GM20431 (cell line): Measurements from ENCODE around the gene ATP2A3.

Experiments used
- in situ Hi-C: fragments of 300-500 bp; cut with MseI, MboI; formaldehyde crosslinking; loops from one replicate; pipeline ENCODE4 v1.15.0; 2020; ENCODE audit warnings: low sequenced_read_pairs; ENCODE audit not compliant: unreplicated experiment

ATP2A3 gene

DNA sequence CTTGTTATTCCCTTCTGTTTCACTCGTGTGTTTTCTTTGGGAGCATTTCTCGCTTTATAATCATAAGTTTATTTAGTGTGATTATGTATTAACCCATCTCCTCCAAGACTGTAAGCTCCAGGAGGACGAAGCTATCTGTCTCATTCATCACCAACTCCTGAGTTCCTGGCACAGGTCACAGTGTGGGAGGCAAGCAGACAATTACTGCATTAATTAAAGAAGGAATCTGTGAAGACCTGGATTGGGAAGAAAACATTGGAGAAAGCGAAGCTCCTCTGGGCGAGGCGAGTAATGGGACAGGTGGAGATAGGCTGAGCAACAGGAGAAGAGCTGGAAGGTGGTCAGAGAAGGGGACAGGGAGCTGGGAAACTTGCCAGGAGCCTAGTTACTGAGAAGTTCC is 63.6 kb downstream of the ATP2A3 start:
- in situ Hi-C loops, result no loop called here

DNA sequence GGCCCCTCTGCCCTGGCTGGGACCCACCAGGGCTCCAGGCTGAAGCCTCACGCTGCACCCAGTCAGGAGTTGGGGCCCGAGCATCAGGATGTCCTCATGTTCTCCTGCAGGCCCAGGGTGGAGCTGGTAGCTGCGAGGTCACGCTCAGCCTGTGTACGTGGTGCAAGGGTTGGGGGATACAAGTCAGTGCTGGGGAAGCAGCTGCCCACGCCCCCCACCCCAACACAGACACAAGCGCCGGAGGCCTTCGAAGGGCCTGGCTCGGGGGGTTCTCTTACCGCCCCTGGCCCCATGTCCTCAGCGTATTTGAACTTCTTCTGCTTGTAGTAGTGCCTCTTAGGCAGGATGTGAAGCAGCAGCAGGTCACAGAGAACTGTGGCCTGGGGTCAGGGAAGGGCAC is 66.5 kb downstream of the ATP2A3 start:
- in situ Hi-C loops, result no loop called here

DNA sequence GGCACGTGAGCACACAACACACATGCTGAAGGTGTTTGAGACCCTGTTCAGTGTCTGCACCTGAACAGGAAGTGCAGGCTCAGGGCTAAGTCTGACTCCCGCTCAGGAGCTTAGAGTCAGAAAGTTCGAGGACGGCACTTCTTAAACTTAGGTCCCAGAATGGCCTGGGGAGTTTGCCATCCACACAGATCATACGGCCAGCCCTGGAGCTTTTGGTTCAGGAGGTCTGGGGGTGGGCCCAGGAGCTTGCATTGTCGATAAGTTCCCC is 67.3 kb downstream of the ATP2A3 start:
- in situ Hi-C loops, result no loop called here

GRCh38 chr17:3896108-3896967 is 67.9 kb downstream of the ATP2A3 start:
- in situ Hi-C loops, result no loop called here

DNA sequence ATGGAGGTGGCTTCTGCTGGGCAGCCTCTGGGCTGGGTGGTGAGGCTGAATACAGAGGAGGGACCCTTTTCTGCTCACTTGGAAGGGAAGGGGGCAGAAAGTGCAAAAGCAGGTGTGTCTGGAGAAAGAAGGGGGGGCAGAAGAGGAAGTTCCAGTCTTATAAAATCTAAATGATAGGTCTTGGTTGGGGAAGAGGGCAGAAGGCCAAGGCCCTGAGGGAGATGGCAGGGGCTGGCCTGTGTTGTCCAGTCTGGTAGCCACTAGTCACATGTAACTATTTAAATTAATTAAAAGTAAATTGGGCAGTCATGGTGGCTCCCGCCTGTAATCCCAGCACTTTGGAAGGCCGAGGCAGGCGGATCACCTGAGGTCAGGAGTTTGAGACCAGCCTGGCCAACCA is 68.9 kb downstream of the ATP2A3 start:
- in situ Hi-C loops, result no loop called here

GRCh38 chr17:3894911-3895343 is 69.3 kb downstream of the ATP2A3 start:
- in situ Hi-C loops, result no loop called here

- in situ Hi-C loops, result no loop called here
Observed at GRCh38 chr17:3894188-3894587, 70.0 kb downstream of the ATP2A3 start.

DNA sequence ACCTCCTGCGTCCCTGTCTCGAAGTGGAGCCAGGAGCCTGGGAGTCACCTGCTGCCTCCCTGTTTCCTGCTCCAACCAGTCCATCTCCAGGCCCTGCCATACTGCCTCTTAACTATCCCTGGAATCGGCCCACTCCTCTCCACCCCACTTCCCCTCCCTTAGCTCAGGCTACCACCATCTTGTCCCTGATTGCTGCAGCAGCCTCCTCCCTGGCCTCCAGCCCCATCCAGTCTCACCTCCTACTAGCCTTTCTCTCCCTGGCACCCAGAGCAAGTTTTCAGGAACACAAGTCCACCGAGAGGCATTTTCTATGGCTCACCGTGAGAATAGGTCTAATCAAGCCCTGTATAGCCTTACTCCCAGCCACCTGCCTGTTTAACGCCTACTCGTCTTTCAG is 70.5 kb downstream of the ATP2A3 start:
- in situ Hi-C loops, result no loop called here

DNA sequence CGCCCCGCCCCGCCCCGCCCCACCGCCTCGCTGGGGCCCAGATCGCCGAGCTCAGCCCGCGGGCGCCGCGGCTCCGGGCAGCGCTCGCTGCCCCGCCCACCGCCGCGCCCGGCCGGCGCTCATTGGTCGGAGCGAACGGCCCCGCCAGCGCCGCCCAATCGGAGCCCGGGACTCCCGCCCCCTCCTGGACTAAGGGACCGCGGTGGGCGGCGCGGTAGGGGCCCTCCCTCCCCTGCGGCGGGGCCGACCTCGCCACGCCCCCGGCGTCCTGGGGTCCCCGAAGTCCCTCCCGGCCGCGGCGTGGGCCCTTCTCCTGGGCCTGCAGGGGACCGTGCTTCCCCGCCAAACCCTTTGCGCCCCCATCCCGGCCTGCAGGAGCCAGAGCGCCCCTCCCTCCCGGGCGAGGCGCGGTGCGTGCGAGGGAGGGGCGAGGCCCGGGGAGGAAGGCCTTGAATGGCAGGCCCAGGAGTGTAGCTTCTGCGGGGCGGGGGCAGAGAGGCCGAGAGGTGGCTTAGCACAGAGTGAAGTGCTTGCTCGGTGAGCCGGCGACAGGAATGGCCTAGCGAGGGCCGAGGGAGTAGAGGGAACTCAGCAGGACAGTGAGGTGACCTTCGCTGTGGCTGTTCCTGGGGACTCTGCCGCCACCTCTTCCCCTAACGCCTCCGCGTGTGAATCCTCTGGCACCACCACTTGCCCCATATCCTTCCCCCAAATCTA is 71.1 kb downstream of the ATP2A3 start, which contains the start of gene CAMKK1:
CAMKK1 (minus strand) TSS at position 51 of the 717 bp plus-strand sequence. CDS start 7,366 bp downstream, outside the sequence.
- in situ Hi-C loops, result no loop called here

DNA sequence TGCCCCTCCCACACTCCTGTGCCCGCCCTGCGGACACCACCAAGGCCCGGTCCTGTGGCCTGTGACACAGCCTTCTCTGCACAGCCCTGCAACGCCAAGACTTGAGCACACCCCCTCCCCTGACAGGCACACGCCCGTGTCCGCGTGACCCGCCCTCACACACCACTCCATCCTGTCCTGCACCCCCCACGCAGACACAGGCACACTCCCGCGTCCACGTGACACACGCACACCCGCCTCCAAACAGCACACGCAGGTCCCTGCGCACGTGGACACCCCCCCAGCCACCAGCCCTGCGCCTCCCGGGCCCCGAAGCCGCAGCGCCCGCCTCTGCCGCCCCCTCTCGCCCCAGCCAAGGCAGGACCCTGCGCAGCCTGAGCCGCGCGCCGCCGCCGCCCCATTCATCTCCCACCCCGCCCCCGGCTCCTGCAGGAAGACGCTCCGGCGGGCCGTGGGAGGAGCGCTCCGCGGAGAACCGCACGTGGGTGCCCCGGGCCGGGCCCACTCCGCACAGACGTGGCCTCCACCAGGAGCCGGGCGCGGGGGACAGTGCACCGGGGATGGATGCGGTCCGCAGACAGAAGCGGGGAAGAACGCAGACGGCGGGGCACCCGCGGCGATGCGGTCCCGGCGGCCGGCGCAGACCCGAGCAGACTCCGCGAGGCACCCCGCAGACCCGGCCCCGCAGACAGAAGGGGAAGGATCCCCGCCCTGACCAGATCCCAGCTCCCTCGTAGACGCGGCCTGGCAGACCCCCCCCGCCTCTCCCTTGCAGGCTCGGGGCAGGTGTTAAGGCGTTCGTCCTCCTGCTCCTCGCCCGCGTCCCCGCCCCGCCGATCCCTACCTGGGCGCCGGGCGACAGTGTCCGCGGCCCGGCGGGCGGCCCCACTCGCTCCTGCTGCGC is 71.9 kb downstream of the ATP2A3 start:
- in situ Hi-C loops, result no loop called here

DNA sequence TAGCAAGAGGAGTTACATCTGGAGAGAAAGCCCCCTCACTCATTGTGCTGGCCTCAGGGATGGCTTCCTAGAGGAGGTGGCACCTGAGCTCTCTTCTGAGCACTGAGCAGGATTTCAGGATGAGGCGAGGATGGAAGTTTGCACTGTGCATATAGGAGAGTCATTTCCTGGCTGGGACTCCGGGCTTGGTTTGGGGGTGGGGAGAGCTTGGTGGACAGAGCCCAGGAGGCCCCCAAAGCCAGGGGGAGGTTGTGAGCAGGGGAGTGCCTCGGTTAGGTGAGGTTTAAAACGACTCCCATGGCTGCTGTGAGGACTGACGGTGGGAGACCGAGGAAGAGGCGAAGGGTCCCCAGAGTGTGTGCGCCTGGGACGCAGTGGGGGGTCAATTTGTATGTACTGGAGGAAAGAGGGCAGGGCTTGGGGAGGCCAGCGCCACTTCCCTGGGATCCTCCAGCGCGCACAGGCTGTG is 72.6 kb downstream of the ATP2A3 start:
- in situ Hi-C loops, result no loop called here

GRCh38 chr17:3890878-3891219 is 73.4 kb downstream of the ATP2A3 start:
- in situ Hi-C loops, result no loop called here

DNA sequence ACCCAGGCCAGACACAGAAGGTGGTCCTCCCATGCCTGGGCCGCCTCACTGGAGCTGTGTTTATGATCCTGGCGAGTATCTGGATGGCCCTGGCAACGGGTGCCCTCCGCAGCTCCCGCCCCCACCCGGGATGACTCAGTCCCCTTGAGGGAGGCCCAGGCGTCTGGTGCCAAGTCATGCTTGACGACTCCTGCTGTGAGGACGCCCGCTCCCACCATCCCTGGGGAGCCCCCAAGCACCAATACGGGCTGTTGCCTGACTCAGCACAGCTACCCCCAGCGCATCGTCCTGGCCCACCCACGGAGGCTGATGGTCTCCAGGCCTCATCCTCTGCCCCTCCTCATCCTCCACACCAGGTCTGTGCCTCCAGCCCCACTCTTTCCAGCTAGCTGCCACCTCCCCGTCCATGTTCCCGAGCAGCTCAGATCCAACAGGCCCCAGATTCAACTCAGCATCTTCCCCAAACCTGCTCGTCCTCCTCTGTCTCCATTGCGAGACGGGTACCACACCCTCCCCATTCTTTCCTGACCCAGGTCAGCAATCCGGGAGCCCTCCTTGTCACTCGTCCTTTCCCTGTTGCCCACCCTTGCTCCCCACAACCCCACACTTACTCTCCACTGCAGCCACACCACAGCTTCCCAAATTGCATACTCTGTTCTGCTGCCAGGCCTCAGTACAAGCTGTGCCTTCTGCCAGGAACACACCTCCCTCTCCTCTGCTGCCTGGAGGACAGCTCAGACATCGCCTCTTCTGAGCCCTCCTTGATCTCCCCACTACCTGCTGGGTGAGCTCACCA is 74.0 kb downstream of the ATP2A3 start:
- in situ Hi-C loops, result no loop called here

DNA sequence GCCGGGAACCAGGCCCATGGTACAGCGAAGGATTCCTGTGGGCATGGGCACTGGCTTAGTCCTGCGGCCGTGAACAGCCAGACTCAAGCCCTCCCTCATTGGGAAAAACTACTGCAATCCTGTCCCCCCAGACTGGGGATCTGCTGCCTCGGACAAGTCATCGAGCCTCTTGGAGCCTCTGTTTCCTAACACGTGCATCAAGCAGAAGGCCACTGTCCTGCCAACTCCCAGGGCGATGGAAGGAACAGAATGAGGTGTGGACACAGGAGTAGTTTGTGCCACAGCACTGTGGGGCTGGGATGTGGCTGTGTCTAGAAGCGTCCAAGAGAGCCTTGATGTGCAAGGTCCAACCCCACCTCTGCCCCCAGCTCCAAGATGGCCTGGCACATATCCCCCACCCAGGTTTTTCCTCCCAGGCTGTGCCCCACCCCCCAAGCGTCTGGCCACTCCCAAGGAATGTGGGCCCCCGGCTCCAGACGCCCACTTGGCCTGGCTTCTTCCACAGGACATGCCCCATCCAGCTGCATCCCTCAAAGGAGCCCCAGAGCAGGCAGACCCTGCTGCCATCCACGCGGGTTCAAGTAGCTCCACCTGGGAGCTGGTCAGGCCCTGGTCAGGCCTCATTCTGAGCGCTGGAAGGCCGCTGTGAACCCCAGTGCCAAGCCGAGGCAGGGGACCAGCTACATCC is 74.8 kb downstream of the ATP2A3 start:
- in situ Hi-C loops, result no loop called here

GRCh38 chr17:3888343-3889171 is 75.7 kb downstream of the ATP2A3 start:
- in situ Hi-C loops, result no loop called here

DNA sequence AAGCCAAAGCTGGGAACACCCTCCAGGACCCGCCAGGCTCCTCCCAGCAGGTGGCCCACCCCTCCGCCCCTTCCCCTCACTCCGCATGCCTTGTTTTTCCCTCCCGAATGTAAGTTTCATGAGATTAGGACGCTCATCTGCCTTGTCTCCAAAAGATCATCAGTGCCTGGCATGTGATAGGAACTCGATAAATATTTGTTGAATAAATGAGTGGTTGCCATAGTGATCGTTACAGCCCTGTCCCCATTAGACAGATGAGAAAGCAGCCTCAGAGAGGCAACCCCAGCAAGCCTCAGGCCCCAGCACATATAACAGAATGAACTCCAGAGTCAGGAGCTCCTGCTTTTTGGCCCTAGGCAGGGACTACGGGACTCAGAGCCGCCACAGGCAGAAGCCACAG is 76.4 kb downstream of the ATP2A3 start:
- in situ Hi-C loops, result no loop called here

- in situ Hi-C loops, result no loop called here
Observed at GRCh38 chr17:3887394-3887793, 76.8 kb downstream of the ATP2A3 start.

GRCh38 chr17:3886776-3887175 is 77.5 kb downstream of the ATP2A3 start:
- in situ Hi-C loops, result no loop called here
